GM23338 (cell line): ENCODE measurements around the gene SYCN. TPM values are rescaled to one million over a fixed set of nuclear protein-coding genes. Genes with fewer than 3 reads are reported as not detected.

Source experiments
- ATAC-seq: fragments of 200-7000 bp; cut with Tn5 transposase; 3 replicates; pipeline ENCODE4 v1.9.1; 2020
- DNase-seq: peaks from one replicate; pipeline ENCODE4 v3.0.0-alpha.2; 2015; ENCODE audit warnings: low spot score
- H2AFZ ChIP-seq: fragments of 200-600 bp; sonication (generic); 2 replicates; pipeline ENCODE4 v1.8.0; 2016; ENCODE audit warnings: antibody characterized with exemption, mild to moderate bottlenecking, moderate library complexity
- H3F3A ChIP-seq: fragments of 200-600 bp; sonication (generic); replicated peaks from 2 replicates; pipeline ENCODE4 v1.8.0; 2017; ENCODE audit warnings: antibody characterized with exemption, mixed run types, low read depth
- H3K27ac ChIP-seq: fragments of 200-600 bp; sonication (generic); 2 replicates; pipeline ENCODE4 v1.6.1; 2016; ENCODE audit warnings: low read depth
- H3K27me3 ChIP-seq: fragments of 200-600 bp; sonication (generic); 2 replicates; pipeline ENCODE4 v1.8.0; 2016; ENCODE audit warnings: mild to moderate bottlenecking, mixed run types, moderate library complexity; ENCODE audit not compliant: insufficient read depth
- H3K36me3 ChIP-seq: fragments of 200-600 bp; sonication (generic); 2 replicates; pipeline ENCODE4 v1.8.0; 2016; ENCODE audit warnings: mild to moderate bottlenecking; ENCODE audit not compliant: insufficient read depth
- H3K4me1 ChIP-seq: fragments of 200-600 bp; sonication (generic); 2 replicates; pipeline ENCODE4 v1.8.0; 2016; ENCODE audit warnings: mild to moderate bottlenecking, moderate library complexity; ENCODE audit not compliant: insufficient read depth
- H3K4me2 ChIP-seq: fragments of 200-600 bp; sonication (generic); 2 replicates; pipeline ENCODE4 v1.7.1; 2017; ENCODE audit warnings: mixed run types
- H3K4me3 ChIP-seq: fragments of 200-600 bp; sonication (generic); 2 replicates; pipeline ENCODE4 v1.6.1; 2016; ENCODE audit warnings: mixed run types
- H3K79me2 ChIP-seq: fragments of 200-600 bp; sonication (generic); replicated peaks from 2 replicates; pipeline ENCODE4 v1.8.0; 2017; ENCODE audit warnings: mild to moderate bottlenecking; ENCODE audit not compliant: insufficient read depth
- H3K9me2 ChIP-seq: fragments of 200-600 bp; sonication (generic); 2 replicates; pipeline ENCODE4 v1.8.0; 2017; ENCODE audit not compliant: insufficient read depth
- H4K20me1 ChIP-seq: fragments of 200-600 bp; sonication (generic); replicated peaks from 2 replicates; pipeline ENCODE4 v1.8.0; 2017; ENCODE audit warnings: mild to moderate bottlenecking; ENCODE audit not compliant: insufficient read depth
- H3K27ac Mint-ChIP-seq: 2 replicates; pipeline ENCODE4 v1.8.0; 2020; ENCODE audit warnings: inconsistent platforms, mild to moderate bottlenecking, moderate library complexity, mixed read lengths
- H3K27me3 Mint-ChIP-seq: 3 replicates; pipeline ENCODE4 v1.8.0; 2022; ENCODE audit warnings: low read depth, mild to moderate bottlenecking, moderate library complexity, mixed read lengths, inconsistent platforms; ENCODE audit not compliant: insufficient read depth, poor library complexity
- H3K36me3 Mint-ChIP-seq: 3 replicates; pipeline ENCODE4 v1.8.0; 2021; ENCODE audit warnings: low read depth, mild to moderate bottlenecking, inconsistent platforms, moderate library complexity, mixed read lengths
- H3K4me1 Mint-ChIP-seq: 3 replicates; pipeline ENCODE4 v1.8.0; 2020; ENCODE audit warnings: mild to moderate bottlenecking, inconsistent platforms, mixed read lengths
- H3K4me3 Mint-ChIP-seq: 3 replicates; pipeline ENCODE4 v1.8.0; 2021; ENCODE audit warnings: moderate library complexity, mild to moderate bottlenecking, inconsistent platforms, mixed read lengths
- H3K9me3 Mint-ChIP-seq: 3 replicates; pipeline ENCODE4 v1.8.0; 2020; ENCODE audit warnings: moderate library complexity, mild to moderate bottlenecking, inconsistent platforms, mixed read lengths
- CREB1 ChIP-seq: fragments of 250-450 bp; sonication (Bioruptor Pico); IDR thresholded peaks from 2 replicates; pipeline ENCODE4 v1.5.0; 2020; ENCODE audit warnings: low read depth, mild to moderate bottlenecking, moderate library complexity
- JUNB ChIP-seq: IDR thresholded peaks from one replicate; pipeline ENCODE4 v1.6.1; 2016; ENCODE audit warnings: antibody characterized with exemption; ENCODE audit not compliant: unreplicated experiment
- NANOG ChIP-seq: IDR thresholded peaks from 2 replicates; pipeline ENCODE4 v1.6.1; 2016; ENCODE audit warnings: antibody characterized with exemption, borderline replicate concordance
- STAT1 ChIP-seq: IDR thresholded peaks from one replicate; pipeline ENCODE4 v1.6.1; 2016; ENCODE audit warnings: antibody characterized with exemption; ENCODE audit not compliant: unreplicated experiment
- ZNF114 ChIP-seq: fragments of 250-450 bp; sonication (Bioruptor Pico); IDR thresholded peaks from 2 replicates; pipeline ENCODE4 v1.5.0; 2020; ENCODE audit warnings: mild to moderate bottlenecking, moderate library complexity
- polyA plus RNA-seq: library from polyadenylated mRNA; unstranded; fragments of >200 nt; fragmentation: Nextera tagmentation; extraction: Ambion mirVana; gene quantifications from 2 replicates; pipeline ENCODE4 v1.2.1, GENCODE V29; 2016
- total RNA-seq: library from RNA; depleted of rRNA; stranded (reverse); fragments of >200 nt; shearing (Covaris generic); gene quantifications from 2 replicates; pipeline ENCODE4 v1.2.3, GENCODE V29; 2014
- TF ChIP-seq, protein P1 (sequence below): IDR thresholded peaks from one replicate; pipeline ENCODE4 v1.6.1; 2018; ENCODE audit warnings: antibody characterized with exemption; ENCODE audit not compliant: unreplicated experiment
- TF ChIP-seq, protein P2 (sequence below): fragments of 250-450 bp; sonication (Bioruptor Pico); IDR thresholded peaks from 2 replicates; pipeline ENCODE4 v1.5.0; 2020; ENCODE audit warnings: mild to moderate bottlenecking, moderate library complexity

The SYCN gene
- total and polyA plus RNA-seq, 2 experiments from 2014 or later = not detected

DNA sequence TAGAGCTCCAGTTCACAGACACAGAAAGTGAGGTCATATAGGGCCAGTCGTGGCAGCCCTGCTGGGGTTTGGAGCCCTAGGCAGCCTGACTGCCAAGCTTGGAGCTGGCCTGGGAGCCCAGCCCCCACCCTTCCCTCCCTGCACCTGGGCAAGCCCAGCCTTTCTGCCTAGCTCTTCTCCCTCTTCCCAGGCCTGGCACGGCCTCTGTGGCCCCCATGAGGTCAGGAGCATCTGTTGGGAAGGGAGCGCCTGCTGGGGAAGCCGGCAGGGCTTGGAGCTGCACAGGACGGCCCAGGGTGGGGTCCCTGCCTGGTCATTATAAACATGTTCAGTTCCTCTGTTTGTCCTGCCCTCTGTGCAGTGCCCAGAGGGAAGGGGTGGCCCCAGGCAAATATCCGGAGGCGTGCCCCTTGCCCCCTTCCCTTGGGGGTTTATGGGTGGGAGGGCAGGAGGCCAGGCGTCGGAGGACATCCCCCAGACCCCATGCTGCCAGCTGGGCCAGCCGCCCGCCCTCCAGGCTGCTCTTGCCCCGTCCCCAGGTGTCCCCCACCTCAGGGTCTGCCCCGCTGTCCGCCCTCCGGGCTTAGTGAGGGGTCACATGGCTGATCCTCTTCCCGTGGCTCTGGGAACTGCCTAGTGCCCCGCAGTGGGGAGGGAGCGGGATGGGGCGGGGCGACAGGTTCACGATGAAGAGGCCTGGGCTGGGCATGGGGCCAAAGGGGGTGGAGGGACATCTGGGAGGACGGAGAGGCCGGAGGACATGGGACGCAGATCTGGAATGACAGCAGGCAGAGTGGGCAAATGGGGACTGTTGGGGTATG, 37.3 kb downstream of the SYCN start:
- H3K9me2 ChIP-seq = no peaks in the 10 kb centered on the region
- H3K9me3 Mint-ChIP-seq = no peaks in the 10 kb centered on the region
- DNase-seq (no peak), ATAC-seq (peak; percentile 51)
- H3K36me3 Mint-ChIP-seq = peaks cover 5% of the 10 kb centered on the region; the same call in 1 of the 3 replicates
- TF ChIP-seq JUNB = no peak
- TF ChIP-seq, protein P1, sequence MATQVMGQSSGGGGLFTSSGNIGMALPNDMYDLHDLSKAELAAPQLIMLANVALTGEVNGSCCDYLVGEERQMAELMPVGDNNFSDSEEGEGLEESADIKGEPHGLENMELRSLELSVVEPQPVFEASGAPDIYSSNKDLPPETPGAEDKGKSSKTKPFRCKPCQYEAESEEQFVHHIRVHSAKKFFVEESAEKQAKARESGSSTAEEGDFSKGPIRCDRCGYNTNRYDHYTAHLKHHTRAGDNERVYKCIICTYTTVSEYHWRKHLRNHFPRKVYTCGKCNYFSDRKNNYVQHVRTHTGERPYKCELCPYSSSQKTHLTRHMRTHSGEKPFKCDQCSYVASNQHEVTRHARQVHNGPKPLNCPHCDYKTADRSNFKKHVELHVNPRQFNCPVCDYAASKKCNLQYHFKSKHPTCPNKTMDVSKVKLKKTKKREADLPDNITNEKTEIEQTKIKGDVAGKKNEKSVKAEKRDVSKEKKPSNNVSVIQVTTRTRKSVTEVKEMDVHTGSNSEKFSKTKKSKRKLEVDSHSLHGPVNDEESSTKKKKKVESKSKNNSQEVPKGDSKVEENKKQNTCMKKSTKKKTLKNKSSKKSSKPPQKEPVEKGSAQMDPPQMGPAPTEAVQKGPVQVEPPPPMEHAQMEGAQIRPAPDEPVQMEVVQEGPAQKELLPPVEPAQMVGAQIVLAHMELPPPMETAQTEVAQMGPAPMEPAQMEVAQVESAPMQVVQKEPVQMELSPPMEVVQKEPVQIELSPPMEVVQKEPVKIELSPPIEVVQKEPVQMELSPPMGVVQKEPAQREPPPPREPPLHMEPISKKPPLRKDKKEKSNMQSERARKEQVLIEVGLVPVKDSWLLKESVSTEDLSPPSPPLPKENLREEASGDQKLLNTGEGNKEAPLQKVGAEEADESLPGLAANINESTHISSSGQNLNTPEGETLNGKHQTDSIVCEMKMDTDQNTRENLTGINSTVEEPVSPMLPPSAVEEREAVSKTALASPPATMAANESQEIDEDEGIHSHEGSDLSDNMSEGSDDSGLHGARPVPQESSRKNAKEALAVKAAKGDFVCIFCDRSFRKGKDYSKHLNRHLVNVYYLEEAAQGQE = no peak
- TF ChIP-seq ZNF114 (CRISPR knock-in tag) = no peak
- TF ChIP-seq, protein P2, sequence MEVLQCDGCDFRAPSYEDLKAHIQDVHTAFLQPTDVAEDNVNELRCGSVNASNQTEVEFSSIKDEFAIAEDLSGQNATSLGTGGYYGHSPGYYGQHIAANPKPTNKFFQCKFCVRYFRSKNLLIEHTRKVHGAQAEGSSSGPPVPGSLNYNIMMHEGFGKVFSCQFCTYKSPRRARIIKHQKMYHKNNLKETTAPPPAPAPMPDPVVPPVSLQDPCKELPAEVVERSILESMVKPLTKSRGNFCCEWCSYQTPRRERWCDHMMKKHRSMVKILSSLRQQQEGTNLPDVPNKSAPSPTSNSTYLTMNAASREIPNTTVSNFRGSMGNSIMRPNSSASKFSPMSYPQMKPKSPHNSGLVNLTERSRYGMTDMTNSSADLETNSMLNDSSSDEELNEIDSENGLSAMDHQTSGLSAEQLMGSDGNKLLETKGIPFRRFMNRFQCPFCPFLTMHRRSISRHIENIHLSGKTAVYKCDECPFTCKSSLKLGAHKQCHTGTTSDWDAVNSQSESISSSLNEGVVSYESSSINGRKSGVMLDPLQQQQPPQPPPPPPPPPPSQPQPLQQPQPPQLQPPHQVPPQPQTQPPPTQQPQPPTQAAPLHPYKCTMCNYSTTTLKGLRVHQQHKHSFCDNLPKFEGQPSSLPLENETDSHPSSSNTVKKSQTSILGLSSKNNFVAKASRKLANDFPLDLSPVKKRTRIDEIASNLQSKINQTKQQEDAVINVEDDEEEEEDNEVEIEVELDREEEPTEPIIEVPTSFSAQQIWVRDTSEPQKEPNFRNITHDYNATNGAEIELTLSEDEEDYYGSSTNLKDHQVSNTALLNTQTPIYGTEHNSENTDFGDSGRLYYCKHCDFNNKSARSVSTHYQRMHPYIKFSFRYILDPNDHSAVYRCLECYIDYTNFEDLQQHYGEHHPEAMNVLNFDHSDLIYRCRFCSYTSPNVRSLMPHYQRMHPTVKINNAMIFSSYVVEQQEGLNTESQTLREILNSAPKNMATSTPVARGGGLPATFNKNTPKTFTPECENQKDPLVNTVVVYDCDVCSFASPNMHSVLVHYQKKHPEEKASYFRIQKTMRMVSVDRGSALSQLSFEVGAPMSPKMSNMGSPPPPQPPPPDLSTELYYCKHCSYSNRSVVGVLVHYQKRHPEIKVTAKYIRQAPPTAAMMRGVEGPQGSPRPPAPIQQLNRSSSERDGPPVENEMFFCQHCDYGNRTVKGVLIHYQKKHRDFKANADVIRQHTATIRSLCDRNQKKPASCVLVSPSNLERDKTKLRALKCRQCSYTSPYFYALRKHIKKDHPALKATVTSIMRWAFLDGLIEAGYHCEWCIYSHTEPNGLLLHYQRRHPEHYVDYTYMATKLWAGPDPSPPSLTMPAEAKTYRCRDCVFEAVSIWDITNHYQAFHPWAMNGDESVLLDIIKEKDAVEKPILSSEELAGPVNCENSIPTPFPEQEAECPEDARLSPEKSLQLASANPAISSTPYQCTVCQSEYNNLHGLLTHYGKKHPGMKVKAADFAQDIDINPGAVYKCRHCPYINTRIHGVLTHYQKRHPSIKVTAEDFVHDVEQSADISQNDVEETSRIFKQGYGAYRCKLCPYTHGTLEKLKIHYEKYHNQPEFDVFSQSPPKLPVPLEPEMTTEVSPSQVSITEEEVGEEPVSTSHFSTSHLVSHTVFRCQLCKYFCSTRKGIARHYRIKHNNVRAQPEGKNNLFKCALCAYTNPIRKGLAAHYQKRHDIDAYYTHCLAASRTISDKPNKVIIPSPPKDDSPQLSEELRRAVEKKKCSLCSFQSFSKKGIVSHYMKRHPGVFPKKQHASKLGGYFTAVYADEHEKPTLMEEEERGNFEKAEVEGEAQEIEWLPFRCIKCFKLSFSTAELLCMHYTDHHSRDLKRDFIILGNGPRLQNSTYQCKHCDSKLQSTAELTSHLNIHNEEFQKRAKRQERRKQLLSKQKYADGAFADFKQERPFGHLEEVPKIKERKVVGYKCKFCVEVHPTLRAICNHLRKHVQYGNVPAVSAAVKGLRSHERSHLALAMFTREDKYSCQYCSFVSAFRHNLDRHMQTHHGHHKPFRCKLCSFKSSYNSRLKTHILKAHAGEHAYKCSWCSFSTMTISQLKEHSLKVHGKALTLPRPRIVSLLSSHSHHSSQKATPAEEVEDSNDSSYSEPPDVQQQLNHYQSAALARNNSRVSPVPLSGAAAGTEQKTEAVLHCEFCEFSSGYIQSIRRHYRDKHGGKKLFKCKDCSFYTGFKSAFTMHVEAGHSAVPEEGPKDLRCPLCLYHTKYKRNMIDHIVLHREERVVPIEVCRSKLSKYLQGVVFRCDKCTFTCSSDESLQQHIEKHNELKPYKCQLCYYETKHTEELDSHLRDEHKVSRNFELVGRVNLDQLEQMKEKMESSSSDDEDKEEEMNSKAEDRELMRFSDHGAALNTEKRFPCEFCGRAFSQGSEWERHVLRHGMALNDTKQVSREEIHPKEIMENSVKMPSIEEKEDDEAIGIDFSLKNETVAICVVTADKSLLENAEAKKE (CRISPR knock-in tag) = no peak
- no peak for TF ChIP-seq NANOG
- TF ChIP-seq STAT1 = no peak
- TF ChIP-seq CREB1 (CRISPR knock-in tag) = no peak
- H3K36me3 ChIP-seq = no peaks in the 10 kb centered on the region
- H3K27me3 Mint-ChIP-seq = peaks cover 9% of the 10 kb centered on the region
- H3K27ac ChIP-seq = no peak overlapping the region
- H4K20me1 ChIP-seq = peaks cover 12% of the 10 kb centered on the region
- H3K4me1 Mint-ChIP-seq = peaks cover 26% of the 10 kb centered on the region
- H3K79me2 ChIP-seq = peaks cover 15% of the 10 kb centered on the region
- no peak overlapping the region for H3K4me3 ChIP-seq
- peak overlapping the region; percentile 70; the same call in 1 of the 2 replicates for H3K27ac Mint-ChIP-seq
- H3K4me2 ChIP-seq = no peak overlapping the region
- H3K4me1 ChIP-seq = peaks cover 12% of the 10 kb centered on the region; the same call in 1 of the 2 replicates
- H3K27me3 ChIP-seq = no peaks in the 10 kb centered on the region
- no peak overlapping the region for H3K4me3 Mint-ChIP-seq
- H2AFZ ChIP-seq = no peak overlapping the region
- no peaks in the 10 kb centered on the region for H3F3A ChIP-seq
